PC-3 (cell line): ENCODE data around the gene HADHB.

Source experiments
- EZH2 ChIP-seq: fragments of 300-600 bp; sonication (generic); IDR thresholded peaks from one replicate; pipeline ENCODE4 v1.6.1; 2017; ENCODE audit warnings: antibody characterized with exemption, mild to moderate bottlenecking, low read length; ENCODE audit not compliant: unreplicated experiment
- EZH2phosphoT487 ChIP-seq: fragments of 300-600 bp; sonication (generic); IDR thresholded peaks from 2 replicates; pipeline ENCODE4 v1.6.1; 2018; ENCODE audit warnings: mild to moderate bottlenecking, antibody characterized with exemption, low read length, borderline replicate concordance
- TF ChIP-seq, protein P1 (sequence below): fragments of 300-600 bp; sonication (generic); conservative IDR thresholded peaks from 2 replicates; pipeline ENCODE4 v1.5.1; 2017; ENCODE audit warnings: antibody characterized with exemption, low read depth, mild to moderate bottlenecking, low read length

DNA sequence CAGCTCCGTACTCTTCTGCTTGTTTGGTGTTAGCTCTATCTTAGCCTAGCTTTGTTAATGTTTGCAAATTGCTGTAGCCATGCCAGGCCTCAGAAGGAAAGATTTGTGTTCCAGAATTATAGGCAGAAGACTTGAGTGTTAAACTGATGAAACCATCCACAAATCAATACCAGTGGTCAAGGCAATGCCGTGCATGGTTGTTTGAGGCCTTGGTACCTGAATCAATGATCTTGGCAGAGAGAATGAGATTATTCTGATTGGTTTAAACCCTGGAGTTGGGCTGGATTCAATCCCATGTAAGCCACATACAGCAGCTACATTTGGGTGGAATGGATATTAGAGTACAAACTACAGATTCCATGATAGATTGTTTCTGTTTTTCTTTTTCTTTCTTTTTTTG, 4.9 kb downstream of the HADHB start:
- TF ChIP-seq, protein P1, sequence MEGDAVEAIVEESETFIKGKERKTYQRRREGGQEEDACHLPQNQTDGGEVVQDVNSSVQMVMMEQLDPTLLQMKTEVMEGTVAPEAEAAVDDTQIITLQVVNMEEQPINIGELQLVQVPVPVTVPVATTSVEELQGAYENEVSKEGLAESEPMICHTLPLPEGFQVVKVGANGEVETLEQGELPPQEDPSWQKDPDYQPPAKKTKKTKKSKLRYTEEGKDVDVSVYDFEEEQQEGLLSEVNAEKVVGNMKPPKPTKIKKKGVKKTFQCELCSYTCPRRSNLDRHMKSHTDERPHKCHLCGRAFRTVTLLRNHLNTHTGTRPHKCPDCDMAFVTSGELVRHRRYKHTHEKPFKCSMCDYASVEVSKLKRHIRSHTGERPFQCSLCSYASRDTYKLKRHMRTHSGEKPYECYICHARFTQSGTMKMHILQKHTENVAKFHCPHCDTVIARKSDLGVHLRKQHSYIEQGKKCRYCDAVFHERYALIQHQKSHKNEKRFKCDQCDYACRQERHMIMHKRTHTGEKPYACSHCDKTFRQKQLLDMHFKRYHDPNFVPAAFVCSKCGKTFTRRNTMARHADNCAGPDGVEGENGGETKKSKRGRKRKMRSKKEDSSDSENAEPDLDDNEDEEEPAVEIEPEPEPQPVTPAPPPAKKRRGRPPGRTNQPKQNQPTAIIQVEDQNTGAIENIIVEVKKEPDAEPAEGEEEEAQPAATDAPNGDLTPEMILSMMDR: no peak
- TF ChIP-seq EZH2: no peak
- TF ChIP-seq EZH2phosphoT487: no peak
